K562 (cell line): Measurements from ENCODE around the gene MYO7A. TPM values are rescaled to one million over a fixed set of nuclear protein-coding genes. Genes with fewer than 3 reads are reported as not detected.

Source experiments
- ATAC-seq: fragments of 200-7000 bp; cut with Tn5 transposase; 3 replicates; pipeline ENCODE4 v1.9.1; 2020; ENCODE audit warnings: moderate library complexity
- BruUV-seq: library from RNA; stranded (reverse); fragments of 400-500 nt; replicated peaks from 2 replicates; lab custom pipeline; 2021; lab: Mats Ljungman, UMichigan
- CTCF ChIA-PET: fragments of 300-600 bp; formaldehyde crosslinking; extraction: SDS; loops from one replicate; lab custom pipeline; 2021; ENCODE audit warnings: low intra/inter-chr PET ratio; lab: Yijun Ruan, JAX
- POLR2A ChIA-PET: fragments of 300-600, 350-650 bp; sonication (Branson Sonifier 250); formaldehyde crosslinking; extraction: SDS; loops from one replicate; lab custom pipeline; 2021; ENCODE audit warnings: antibody characterized with exemption, inconsistent platforms; lab: Yijun Ruan, JAX
- DNase-seq, 4 experiments: peaks; one replicate each; pipeline versions ENCODE4 v3.0.0 to v3.0.0-alpha.2; 2011 to 2018; ENCODE audit warnings: low spot score in 3 of 4, mixed read lengths in 3 of 4; ENCODE audit errors: extremely low read depth in 1 of 4
- FAIRE-seq: peaks from 2 replicates; lab custom pipeline; 2011; peaks lifted over from hg19 to GRCh38; lab: Jason Lieb, UNC
- H2AFZ ChIP-seq: 2 replicates; pipeline ENCODE4 v1.6.0; 2011; ENCODE audit warnings: low read depth, low read length, control low read depth, inconsistent platforms
- H3K27ac ChIP-seq: fragments of 200-600 bp; 3 replicates; pipeline ENCODE4 v1.8.0; 2011; ENCODE audit warnings: low read depth, mild to moderate bottlenecking, control low read depth, inconsistent platforms, low read length, moderate library complexity, mixed read lengths; ENCODE audit errors: extremely low read depth
- H3K27me3 ChIP-seq, 2 experiments: fragments of 300-600 bp in 1 of 2; 2 replicates in 1 of 2; 3 replicates in 1 of 2; pipeline versions ENCODE4 v1.6.0 to v1.8.0; 2011; ENCODE audit warnings: inconsistent platforms in 2 of 2, low read length in 2 of 2, mild to moderate bottlenecking in 1 of 2, mixed read lengths in 1 of 2, moderate library complexity in 1 of 2; ENCODE audit not compliant: control insufficient read depth in 2 of 2, insufficient read depth in 2 of 2
- H3K36me3 ChIP-seq: fragments of 300-600 bp; 3 replicates; pipeline ENCODE4 v1.8.0; 2011; ENCODE audit warnings: mild to moderate bottlenecking, low read length, inconsistent platforms; ENCODE audit not compliant: control insufficient read depth, insufficient read depth
- H3K4me1 ChIP-seq, 2 experiments: fragments of 200-600 bp in 1 of 2; replicated peaks in 1 of 2; 2 replicates in 1 of 2; 3 replicates in 1 of 2; pipeline versions ENCODE4 v1.5.1 to v1.8.0; 2011; ENCODE audit warnings: inconsistent platforms in 2 of 2, low read length in 2 of 2, mild to moderate bottlenecking in 1 of 2, mixed read lengths in 1 of 2, moderate library complexity in 1 of 2; ENCODE audit not compliant: control insufficient read depth in 2 of 2, insufficient read depth in 2 of 2
- H3K4me2 ChIP-seq: 2 replicates; pipeline ENCODE4 v1.6.1; 2011; ENCODE audit warnings: low read length, control low read depth, inconsistent platforms, mixed read lengths; ENCODE audit not compliant: insufficient read depth
- H3K4me3 ChIP-seq: fragments of 200-600 bp; sonication (generic), shearing (Covaris generic); 2 replicates; pipeline ENCODE4 v1.5.1; 2016; ENCODE audit warnings: control low read depth, inconsistent platforms
- H3K79me2 ChIP-seq: fragments of 200-600 bp; 3 replicates; pipeline ENCODE4 v1.8.0; 2011; ENCODE audit warnings: low read length, inconsistent platforms; ENCODE audit not compliant: control insufficient read depth, insufficient read depth
- H3K9ac ChIP-seq, 2 experiments: 2 replicates each; pipeline versions ENCODE4 v1.6.0 to v1.6.1; 2011; ENCODE audit warnings: low read depth in 2 of 2, low read length in 2 of 2, control low read depth in 1 of 2, inconsistent platforms in 1 of 2, mild to moderate bottlenecking in 1 of 2, mixed read lengths in 1 of 2; ENCODE audit not compliant: insufficient read depth in 1 of 2
- H3K9me1 ChIP-seq: one replicate; pipeline ENCODE4 v1.6.0; 2011; ENCODE audit warnings: inconsistent platforms, mild to moderate bottlenecking, low read length, moderate library complexity; ENCODE audit not compliant: control insufficient read depth, insufficient read depth
- H3K9me3 ChIP-seq: replicated peaks from 2 replicates; pipeline ENCODE4 v1.5.1; 2011; ENCODE audit warnings: low read depth, low read length, inconsistent platforms; ENCODE audit not compliant: control insufficient read depth, insufficient read depth
- H4K20me1 ChIP-seq: replicated peaks from 2 replicates; pipeline ENCODE4 v1.6.1; 2011; ENCODE audit warnings: low read length, inconsistent platforms, mixed read lengths; ENCODE audit not compliant: control insufficient read depth, insufficient read depth
- HOXB6 ChIP-seq: fragments of 250-450 bp; sonication (Bioruptor Pico); IDR thresholded peaks from 2 replicates; pipeline ENCODE4 v1.5.1; 2022; ENCODE audit warnings: mild to moderate bottlenecking, borderline replicate concordance
- NEUROD1 ChIP-seq: fragments of 150-350 bp; IDR thresholded peaks from 2 replicates; pipeline ENCODE4 v1.6.1; 2014; ENCODE audit warnings: borderline replicate concordance, low read length, low read depth; ENCODE audit not compliant: partially characterized antibody
- POLR3G ChIP-seq: IDR thresholded peaks from 2 replicates; pipeline ENCODE4 v1.6.1; 2011; ENCODE audit not compliant: insufficient read length, insufficient replicate concordance; ENCODE audit errors: extremely low read depth
- PRMT5 ChIP-seq: sonication (generic); formaldehyde crosslinking; IDR thresholded peaks from 2 replicates; pipeline ENCODE4 v1.5.0; 2020; ENCODE audit warnings: missing genetic modification reagents
- PRPF4 ChIP-seq: fragments of 200-400 bp; formaldehyde crosslinking; IDR thresholded peaks from one replicate; pipeline ENCODE4 v1.6.1; 2017; ENCODE audit warnings: low read length, low read depth, mild to moderate bottlenecking; ENCODE audit not compliant: insufficient read depth, poor library complexity, severe bottlenecking
- ZNF124 ChIP-seq: sonication (generic); formaldehyde crosslinking; IDR thresholded peaks from 2 replicates; pipeline ENCODE4 v1.8.1; 2022; ENCODE audit warnings: missing genetic modification reagents
- WGBS: fragments of 100-300 bp; shearing (Covaris generic); methylation state at CpG from one replicate; pipeline ENCODE4 v1.1.6; 2016; ENCODE audit warnings: low coverage, mixed read lengths; ENCODE audit not compliant: insufficient coverage; ENCODE audit errors: missing lambda C conversion rate; 5-methylcytosine and 5-hydroxymethylcytosine counted together
- in situ Hi-C: fragments of 300-500 bp; cut with MboI; formaldehyde crosslinking; loops from 4 replicates; pipeline ENCODE4 v1.15.0; 2018; ENCODE audit warnings: inconsistent platforms, mixed read lengths
- intact Hi-C: fragments of 100-400 bp; cut with micrococcal nuclease; formaldehyde crosslinking; loops from 2 replicates; pipeline ENCODE4 v1.14.2; 2022
- polyA plus RNA-seq, 8 experiments: library from polyadenylated mRNA; depleted of rRNA in 4 of 8; stranded (reverse) in 5 of 8; unstranded in 3 of 8; fragments of >200 nt; fragmentation: Nextera tagmentation in 2 of 8; fragmentation: Illumina TruSeq in 1 of 8; extraction: Ambion mirVana in 2 of 8; extraction: Trizol in 1 of 8; gene quantifications; 2 replicates each; pipeline versions ENCODE4 v1.2.1 to v1.2.3, GENCODE V29; 2011 to 2014; ENCODE audit warnings: inconsistent platforms in 1 of 8, missing spikeins in 1 of 8
- total RNA-seq, 7 experiments: library from RNA; depleted of rRNA in 6 of 7; stranded (reverse); fragments of >200 nt in 6 of 7; fragmentation: Illumina TruSeq in 2 of 7; extraction: Trizol in 2 of 7; gene quantifications; 2 replicates each; pipeline versions ENCODE4 v1.2.1 to v1.2.3, GENCODE V29; 2011 to 2021; ENCODE audit warnings: low replicate concordance in 1 of 7

Gene MYO7A
- total and polyA plus RNA-seq, 9 of the 15 experiments (the other 6 are each of a cell fraction or from before 2014, with no cell fraction given), result 0.01 to 0.11 (median 0.07) TPM; not detected in 1

DNA sequence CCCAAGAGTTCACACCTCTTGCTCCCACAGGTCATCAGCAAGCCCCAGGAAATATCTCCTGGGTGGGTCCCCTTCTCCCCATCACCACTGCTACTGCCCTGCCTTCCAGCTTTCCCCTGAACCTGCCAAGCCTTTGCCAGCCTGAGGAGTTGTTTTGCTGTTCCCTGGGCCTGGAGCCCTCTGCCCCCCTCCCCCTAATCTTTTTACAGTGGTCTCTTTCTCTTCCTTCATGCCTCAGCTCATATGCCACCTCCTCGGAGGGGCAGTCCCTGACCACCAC is 18.9 kb downstream of the MYO7A start:
- no peak for FAIRE-seq
- no peak overlapping the region for H2AFZ ChIP-seq
- ChIA-PET CTCF (no interaction called here), POLR2A (no interaction called here)
- no peak for DNase-seq
- H4K20me1 ChIP-seq, result peaks cover 7% of the 10 kb centered on the region; the same call in 1 of the 2 replicates
- 0% methylated on average over 1 of the region's 1 CpG for WGBS
- no peaks in the 10 kb centered on the region for H3K9me1 ChIP-seq
- H3K27ac ChIP-seq, result no peak overlapping the region
- no peak overlapping the region for H3K4me2 ChIP-seq
- intact Hi-C loops, result no loop called here
- no peak overlapping the region for H3K9ac ChIP-seq
- TF ChIP-seq PRMT5 (CRISPR knock-in tag), result no peak
- no peak for TF ChIP-seq NEUROD1
- TF ChIP-seq HOXB6, result no peak
- no peak for TF ChIP-seq POLR3G
- no peak for TF ChIP-seq ZNF124
- TF ChIP-seq PRPF4, result no peak
- H3K9me3 ChIP-seq, result no peaks in the 10 kb centered on the region
- no TSS peak for BruUV-seq
- no peaks in the 10 kb centered on the region for H3K79me2 ChIP-seq
- no peak overlapping the region for H3K4me3 ChIP-seq
- in situ Hi-C loops, result no loop called here
- ATAC-seq, result no peak
- no peaks in the 10 kb centered on the region for H3K36me3 ChIP-seq
- H3K4me1 ChIP-seq, result peaks cover 0 to 7% of the 10 kb centered on the region in 2 experiments; a peak in 3 of 5 replicates
- peaks cover 20 to 70% of the 10 kb centered on the region in 2 experiments for H3K27me3 ChIP-seq
